ENCODE data around the gene PNCK.
A peak's percentile ranks its signal among the peaks of the same experiment; 100 is the strongest.
"Not testable (repeated sequence)": the region's sequence is repeated elsewhere in the genome, so short reads cannot be mapped to it uniquely, and the experiment has no call there.

The PNCK gene

DNA sequence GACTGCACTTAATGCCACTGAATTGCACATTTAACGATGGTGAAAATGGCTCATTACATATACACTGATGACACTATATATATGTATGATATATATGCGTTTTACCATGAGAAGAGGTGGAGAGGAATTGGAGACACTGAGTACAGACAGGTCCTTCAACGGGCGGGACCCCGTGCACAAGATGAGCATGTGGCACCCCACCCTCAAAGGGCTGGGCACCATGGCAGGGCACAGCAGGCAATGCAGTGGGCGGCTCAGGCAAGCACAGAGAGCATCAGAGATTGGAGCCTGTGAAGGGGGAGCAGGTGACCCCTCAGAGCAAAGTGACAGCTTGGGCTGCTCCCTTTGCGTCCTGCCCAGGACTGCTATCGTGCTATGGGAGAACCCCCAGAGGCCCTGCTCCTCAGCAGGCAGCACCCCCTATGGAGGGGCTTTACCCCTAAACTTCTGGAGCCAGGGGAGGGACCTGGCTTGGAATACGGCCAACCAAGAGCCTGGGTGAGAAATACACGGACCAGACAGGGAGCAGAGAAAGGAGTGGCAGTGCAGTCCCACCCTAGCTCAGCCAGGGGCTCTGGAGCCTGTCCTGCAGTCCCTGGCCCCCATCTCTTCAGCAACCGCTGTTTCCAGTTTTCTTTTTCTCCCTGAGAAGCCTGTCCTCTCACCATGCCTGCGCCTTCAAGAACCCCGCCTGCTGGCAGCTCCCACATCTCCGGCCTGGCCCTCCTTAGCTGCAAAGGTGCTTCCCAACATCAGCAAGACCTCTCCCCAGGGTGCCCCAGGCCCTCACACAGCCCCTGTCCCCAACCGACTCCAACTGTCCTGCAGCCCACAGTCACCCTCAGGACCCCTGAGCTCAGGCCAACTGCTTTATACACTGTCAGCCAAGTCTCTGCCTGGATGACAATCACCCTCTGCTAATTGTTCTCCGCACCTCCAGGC lies 24.6 kb upstream of the PNCK start:
- no peak for DNase-seq

DNA sequence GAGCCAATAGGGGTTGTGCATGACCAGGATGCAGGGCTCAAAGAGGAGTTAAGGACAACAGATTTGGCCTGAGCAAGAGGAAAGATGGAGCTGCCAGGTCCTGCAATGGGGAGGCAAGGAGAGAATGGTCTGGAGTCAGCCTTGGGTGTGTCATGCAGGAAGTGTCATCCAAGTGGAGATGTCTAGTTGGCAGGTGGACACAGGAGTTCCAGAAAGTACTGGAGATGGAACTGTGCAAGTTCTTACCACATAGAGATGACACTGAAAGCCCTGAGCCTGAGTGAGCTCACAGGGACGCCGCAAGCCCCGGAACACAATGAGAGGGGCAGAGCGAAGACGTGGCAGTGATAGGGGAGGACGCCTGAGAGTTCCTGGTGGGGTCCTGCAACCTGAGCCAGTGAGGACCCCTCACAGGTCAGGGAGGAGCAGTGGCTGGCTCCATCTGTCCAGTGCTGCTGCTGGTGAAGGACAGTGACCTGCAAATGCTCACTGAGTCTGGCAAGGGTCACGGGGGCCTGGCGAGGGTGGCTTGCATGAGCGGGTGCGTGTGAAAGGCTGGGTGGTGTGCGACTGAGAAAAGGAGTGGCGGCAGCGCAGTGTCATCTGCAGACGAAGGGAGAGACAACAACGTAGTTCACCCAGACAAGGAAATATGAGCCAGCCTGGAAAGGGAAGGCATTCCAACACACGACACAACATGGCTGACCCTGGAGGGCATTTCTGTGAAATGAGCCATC lies 23.5 kb upstream of the PNCK start:
- not testable (repeated sequence) for DNase-seq

DNA sequence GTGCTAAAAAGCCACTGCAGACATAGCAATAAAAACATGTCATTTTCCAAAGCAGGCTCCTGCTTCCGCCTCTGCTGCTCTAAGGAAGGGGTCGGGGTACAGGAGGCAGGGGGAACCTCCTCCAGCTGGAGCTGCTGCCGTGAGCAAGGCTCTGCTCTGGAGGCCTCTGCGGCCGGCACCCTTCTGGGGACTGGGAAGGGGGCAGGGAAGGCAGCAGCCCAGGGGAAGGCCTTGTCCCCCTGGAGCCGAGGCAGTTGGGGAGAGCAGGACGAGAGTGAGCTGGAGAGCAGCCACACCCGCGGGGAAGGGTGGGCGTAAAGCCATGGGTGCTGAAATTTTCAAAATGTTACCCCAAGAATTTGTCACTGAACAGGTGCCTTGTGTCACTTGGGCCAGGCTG lies 22.9 kb upstream of the PNCK start:
- DNase-seq: not testable (repeated sequence)

DNA sequence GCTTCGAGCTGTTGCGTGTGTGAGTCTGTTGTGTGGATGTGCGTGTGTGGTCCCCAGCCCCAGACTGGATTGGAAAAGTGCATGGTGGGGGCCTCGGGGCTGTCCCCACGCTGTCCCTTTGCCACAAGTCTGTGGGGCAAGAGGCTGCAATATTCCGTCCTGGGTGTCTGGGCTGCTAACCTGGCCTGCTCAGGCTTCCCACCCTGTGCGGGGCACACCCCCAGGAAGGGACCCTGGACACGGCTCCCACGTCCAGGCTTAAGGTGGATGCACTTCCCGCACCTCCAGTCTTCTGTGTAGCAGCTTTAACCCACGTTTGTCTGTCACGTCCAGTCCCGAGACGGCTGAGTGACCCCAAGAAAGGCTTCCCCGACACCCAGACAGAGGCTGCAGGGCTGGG lies 22.5 kb upstream of the PNCK start:
- no peak for DNase-seq

DNA sequence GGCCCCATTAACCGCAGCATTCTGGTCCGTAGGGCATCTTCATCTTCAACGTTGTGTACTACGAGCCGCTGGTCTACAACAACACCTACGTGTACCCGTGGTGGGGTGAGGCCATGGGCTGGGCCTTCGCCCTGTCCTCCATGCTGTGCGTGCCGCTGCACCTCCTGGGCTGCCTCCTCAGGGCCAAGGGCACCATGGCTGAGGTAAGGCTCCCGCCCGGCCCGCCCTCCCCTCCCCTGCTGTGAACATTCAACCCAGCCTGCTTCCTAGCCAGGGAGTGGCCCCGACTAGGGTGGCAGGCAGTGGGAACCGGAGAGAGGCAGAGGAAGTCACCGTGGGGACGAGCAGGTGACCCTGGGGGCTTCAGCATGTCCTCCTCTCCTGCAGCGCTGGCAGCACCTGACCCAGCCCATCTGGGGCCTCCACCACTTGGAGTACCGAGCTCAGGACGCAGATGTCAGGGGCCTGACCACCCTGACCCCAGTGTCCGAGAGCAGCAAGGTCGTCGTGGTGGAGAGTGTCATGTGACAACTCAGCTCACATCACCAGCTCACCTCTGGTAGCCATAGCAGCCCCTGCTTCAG lies 21.2 kb upstream of the PNCK start:
- DNase-seq: no peak

DNA sequence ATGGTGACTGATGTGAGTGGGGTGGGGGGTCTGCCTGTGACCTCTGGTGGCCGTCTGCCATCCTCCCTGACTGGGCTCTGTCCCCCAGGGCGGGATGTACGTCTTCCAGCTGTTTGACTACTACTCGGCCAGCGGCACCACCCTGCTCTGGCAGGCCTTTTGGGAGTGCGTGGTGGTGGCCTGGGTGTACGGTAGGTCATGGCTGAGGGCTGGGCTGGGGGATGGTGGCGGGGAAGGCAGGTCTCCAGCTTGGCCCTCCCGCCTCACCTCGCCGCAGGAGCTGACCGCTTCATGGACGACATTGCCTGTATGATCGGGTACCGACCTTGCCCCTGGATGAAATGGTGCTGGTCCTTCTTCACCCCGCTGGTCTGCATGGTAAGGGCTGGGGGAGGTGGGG lies 20.6 kb upstream of the PNCK start:
- DNase-seq: not testable (repeated sequence)

DNA sequence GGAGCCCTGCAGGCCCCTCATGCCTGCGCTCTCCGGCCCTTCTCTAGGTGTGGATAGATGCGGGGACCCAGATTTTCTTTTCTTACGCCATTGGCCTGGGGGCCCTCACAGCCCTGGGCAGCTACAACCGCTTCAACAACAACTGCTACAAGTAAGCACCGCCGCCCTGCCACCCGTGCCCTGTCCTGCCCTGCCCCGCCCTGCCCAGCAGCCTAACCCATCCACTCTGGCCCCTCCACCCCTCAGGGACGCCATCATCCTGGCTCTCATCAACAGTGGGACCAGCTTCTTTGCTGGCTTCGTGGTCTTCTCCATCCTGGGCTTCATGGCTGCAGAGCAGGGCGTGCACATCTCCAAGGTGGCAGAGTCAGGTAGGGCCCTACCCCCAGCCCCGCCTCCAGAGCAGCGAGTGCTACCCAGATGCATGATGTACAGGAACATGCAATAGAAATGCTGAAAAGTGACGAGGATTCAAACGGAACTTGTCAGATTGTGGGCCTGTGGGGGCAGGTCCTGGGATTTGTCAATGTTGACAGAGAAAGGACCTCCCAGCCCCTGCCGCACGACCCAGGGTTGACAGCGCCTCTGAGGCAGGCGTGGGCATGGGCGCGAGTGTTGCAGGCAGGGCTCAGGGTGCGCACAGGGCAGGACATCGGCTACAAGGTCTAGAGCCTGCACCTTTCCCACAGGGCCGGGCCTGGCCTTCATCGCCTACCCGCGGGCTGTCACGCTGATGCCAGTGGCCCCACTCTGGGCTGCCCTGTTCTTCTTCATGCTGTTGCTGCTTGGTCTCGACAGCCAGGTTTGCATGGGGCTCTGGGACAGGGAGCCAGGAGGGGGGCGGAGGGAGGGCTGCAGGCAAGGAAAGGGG lies 19.8 kb upstream of the PNCK start:
- no peak for DNase-seq

DNA sequence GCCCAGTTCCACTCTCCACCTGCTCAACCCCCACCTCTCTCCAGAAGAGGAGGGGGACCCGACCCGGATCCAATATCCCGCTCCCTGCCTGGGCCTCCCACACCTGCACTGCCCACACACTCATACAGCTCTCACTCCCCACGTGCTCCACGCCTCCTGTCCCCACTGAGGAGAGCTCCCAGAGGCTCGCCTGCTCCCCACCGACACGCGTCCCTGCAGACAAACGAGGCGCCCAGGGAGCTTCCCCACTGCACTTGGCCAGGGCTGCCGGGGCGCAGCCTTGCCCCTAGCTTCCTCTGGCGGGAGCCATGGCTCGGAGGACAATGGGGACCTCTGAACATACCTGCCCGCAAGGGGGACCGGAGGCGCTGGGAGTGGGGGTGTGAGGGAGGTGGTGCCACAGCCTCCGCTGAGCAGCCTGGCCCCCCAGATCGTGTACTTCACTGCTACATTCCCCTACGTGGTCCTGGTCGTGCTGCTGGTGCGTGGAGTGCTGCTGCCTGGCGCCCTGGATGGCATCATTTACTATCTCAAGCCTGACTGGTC lies 19.1 kb upstream of the PNCK start:
- no peak for DNase-seq

DNA sequence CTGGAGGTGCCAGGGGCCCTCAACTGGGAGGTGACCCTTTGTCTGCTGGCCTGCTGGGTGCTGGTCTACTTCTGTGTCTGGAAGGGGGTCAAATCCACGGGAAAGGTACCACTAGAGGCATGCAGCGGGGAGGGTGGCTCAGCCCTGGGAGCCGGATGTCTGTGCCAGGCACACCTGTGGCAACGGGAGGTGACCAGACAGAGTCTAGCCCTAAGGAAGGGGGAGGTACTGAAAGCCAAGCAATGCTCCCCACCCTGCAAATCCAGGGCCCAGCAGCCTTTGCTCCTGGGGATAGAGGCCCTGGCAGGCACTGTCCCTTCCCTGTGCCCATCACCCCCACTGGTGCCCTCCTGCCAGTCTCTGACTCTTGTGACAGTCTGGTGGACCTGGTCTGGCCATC lies 18.4 kb upstream of the PNCK start:
- DNase-seq: no peak

DNA sequence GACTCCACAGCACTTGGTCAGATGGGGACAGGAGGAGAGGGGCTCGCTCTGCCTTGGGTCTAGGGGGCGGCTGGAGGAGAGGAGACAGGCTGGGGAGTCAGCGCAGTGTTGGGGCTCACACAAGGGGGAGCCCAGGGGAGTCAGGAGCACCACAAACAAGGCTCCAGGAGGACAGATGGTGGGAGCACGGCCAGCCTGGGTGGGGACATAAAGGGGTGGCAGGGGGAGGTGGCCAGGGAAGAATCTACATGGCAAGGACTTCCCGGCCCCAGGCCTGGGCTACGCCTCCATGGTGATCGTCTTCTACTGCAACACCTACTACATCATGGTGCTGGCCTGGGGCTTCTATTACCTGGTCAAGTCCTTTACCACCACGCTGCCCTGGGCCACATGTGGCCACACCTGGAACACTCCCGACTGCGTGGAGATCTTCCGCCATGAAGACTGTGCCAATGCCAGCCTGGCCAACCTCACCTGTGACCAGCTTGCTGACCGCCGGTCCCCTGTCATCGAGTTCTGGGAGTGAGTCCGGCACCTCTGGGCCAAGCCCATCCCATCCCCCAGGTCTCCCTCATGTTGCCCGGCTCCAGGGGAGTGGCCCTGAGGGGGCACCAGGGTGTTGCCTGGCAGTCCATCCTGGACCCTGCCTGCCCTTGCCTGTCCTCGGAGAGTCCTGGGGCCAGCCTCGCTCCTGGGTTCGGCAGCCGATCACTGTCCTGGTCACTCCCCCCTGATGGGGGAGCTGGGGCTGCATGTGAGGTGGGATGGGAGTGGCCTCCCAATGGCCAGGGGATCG lies 17.6 kb upstream of the PNCK start:
- not testable (repeated sequence) for DNase-seq

DNA sequence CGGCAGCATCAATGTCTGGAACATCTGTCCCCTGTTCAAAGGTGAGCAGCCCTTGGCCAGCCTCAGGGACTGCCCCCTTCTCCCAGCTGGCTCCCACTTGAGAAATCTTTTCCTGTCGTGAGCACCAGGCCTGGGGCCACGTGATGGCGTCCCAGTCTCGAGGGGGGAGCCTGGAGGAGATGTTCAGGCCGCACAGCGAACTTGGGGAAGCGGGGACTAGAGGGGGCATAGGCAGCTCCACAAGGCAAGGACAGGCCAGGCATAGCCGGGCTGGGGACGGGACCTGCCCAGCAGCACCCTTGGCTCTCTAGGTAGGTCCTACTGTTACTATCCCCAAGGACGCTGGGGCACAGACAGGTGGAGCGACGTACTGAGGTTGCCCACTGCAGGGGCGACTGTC lies 16.9 kb upstream of the PNCK start:
- no peak for DNase-seq

DNA sequence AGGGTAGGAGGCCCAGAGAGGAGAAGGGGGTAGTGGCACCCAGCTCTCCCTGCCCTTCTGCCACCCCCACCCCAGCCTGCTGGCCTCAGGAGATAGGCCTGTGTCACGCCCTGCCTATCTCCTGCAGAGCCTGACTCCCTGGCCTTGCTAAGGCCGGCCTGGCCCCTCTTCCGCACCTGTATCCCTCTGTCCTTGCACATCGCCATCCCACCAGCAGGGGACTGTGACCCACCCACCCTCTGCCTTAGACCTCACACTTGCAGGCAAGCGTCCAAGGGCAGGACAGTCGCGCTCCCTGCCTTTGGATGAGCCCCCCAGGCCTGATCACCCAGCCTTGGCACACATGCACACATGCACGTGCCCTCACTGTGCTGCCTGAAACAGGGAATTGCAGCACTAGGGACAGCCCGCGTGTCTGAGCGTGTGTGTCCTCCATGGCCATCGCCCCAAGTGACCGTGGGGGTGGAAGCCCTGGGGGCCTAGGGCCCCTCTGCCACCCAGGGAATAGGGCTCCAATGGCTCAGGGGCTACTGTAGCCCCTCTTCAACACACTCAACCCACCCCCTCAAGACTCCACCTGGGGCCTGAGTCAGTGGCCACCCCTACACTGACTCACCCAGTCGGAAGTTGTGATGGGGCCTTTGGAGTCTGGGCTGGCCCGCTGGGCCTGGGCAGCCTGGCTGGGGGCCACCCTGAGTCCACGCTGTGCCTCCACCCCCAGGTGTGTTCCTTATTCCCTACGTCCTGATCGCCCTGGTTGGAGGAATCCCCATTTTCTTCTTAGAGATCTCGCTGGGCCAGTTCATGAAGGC lies 16.2 kb upstream of the PNCK start:
- no peak for DNase-seq

DNA sequence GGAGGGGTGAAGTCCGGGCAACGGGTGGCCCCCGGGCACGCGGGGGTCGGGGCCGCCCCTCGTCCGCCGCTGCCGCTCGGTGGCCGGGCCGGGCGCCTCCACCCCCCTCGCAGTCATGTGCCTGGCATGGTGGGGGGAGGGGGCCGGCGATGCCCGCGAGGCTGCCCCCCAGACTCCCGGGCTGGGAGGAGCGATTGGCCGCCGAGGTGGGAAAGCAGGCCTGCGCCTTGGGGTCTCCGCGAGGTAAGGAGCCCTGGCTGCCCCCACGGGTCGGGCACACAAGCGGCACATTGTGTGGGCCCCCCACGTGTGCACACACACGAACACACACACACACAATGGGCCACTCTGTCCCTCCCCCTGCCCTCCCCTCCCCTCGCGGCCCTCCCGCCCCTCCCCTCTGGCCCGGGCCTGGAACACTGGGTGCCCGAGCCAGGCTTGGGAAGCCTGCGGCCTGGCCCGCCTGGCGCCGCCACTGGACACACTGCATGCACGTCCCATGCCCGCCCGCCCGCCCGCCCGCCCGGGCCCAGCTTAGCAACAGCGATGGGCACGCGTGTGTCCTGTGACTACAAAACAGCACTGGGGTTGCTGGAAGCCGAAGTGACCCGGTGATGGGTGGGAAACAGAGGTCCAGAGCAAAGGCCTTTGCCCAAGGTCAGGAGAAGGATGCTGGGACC lies 15.4 kb upstream of the PNCK start:
- no peak for DNase-seq

DNA sequence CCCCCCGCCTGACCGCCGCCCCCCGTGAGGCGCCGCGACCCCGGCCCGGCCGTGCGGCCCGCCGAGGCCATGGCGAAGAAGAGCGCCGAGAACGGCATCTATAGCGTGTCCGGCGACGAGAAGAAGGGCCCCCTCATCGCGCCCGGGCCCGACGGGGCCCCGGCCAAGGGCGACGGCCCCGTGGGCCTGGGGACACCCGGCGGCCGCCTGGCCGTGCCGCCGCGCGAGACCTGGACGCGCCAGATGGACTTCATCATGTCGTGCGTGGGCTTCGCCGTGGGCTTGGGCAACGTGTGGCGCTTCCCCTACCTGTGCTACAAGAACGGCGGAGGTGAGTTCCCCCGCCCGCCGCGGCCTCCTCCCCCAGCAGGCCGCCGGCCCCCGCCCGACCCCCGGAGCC lies 14.9 kb upstream of the PNCK start:
- DNase-seq: no peak

DNA sequence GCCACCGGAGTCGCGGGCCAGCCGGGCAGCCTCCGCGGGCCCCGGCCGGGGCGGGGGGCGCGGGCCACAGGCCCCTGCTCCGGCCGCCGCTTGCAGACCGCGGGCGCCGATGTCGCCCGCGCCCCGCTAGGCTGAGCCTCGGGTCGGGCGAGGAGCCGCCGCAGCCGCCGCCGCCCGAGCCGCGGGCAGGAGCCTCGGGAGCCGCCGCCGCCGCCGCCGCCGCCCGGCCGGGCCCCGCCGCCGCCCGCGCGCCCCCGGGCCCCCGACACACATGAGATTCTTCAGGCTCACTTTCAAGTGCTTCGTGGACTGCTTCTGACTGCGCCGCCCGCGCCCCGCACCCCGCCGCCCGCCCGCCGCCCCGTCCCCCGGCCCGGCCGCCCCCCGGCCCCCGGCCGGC lies 14.5 kb upstream of the PNCK start:
- DNase-seq: no peak

DNA sequence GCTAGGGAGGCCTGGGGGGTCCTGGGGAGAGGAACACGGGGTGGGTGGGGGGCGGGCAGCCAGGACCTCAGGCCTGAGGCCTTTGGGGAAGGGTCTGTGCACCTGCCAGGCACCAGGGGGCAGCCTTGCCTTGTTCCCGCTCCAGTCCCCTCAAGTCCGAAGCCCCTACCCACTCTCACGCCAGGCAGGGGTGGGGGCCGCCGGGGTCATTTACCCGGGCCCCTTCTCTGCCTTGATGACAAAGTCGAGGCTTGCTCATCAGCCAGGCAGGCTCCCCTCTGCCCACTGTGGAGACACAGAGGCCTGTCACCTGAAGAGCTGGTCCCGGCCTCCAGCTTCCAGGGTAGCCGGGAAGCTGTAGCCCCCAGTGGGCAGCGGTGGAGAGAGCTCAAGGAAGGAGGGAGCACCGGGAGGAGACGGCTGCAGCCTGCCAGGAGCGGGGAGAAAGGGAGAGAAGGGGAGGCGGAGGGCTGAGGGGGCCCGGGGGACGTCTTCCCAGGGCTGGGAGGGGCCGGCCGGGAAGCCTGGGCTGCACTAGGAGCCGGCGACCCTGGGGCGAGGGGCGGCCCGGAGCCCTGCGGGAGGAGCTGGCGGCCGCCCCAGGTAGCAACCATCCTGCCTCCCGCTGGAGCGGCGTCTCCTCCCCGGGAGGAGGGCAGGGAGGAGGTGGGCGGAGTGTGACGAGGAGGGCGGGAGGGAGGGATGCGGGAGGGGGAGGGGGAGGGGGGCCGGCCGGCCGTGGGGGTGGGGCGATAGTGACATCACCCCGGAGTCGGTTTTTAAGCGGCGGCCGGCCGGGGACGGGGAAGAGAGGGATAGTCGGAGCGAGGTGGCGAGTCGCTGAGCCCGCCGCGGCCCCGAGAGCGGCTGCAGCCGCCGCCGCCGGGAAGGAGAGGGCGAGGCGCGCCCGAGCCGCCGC lies 13.8 kb upstream of the PNCK start, which contains the start of gene SLC6A8:
TSS of gene SLC6A8 (plus strand) at position 806 of the 919 bp plus-strand sequence. CDS start 649 bp downstream, outside the sequence.
- DNase-seq: peak; percentile 39 to 52

DNA sequence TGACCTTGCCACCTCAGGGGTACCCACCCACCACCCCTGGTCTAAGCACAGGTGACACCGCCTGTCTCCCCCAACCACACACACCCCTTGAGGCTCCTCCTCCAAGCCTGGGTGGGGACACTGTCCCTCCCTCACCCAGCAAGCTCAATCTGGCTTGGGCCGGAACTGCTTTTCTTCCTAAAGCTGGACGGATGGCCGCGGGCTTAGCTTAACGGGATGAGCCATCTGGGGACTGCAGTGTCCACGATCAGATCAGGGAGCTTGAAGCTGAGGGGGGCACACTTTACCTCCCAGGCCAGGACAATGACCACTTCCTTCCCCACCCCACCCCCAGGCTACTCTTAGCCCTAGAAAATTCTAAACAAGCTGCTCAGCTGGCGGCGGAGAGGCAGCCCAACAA lies 13.1 kb upstream of the PNCK start:
- DNase-seq: no peak

DNA sequence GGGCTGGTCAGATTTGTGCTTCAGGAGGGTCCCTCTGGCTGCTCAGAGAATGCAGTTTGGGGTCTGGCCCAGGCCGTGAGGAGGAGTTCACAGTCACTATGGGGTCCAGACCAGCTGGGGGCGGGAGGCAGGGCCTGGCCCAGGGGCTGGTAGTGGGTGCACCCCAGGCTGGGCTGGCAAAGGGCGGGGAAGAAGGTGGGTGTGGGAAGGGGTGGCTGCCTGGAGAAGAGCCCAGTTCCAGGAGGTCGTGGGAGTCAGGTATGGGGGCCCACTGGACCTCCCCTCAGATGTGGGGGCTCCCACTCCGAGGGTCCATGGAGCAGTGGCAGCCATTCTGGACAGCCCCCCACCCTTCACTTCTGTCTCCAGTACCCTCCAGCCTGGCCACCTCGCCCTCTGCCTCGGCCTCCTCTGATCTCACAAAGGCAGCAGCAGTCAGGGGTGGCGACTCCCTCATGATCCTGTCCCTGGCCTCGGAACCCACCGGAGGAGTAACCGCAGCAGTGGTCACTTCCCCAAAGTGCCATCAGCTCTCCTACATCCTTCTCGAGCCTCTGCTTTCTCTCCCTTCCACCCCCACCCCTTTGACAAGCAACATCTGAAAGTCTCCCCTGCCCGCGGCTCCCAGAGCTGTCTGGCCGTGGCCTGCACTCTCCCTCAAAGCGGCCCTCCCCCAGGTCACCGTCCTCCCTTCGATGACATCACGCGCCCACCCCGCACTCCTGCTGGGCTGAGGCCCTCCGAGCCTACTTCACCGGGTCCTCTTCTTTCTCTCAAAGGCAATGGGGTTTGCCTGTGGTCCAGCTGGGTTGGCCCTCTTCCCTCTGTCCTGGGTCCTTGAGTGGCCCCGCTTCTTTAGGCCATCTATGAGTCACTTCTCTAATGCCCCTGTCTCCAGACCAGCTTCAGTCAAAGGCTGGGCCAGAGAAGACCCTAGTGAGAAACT lies 12.4 kb upstream of the PNCK start:
- DNase-seq: no peak

All from activated T-cell treated with anti-CD3 and anti-CD28 coated beads, Interleukin-2, amount 50 U/mL, for 48 hours (primary cell).